Stimulated activated naive CD8-positive, alpha-beta T cell treated with anti-CD3 and anti-CD28 coated beads, Interleukin-15, amount 100 ng/mL, for 72 hours (primary cell): ENCODE data around the gene SEZ6.
A peak's percentile ranks its signal among the peaks of the same experiment; 100 is the strongest.

Experiments
- ATAC-seq: fragments of 150-1000 bp; cut with Tn5 transposase; 2 replicates; pipeline ENCODE4 v1.10.0; 2021; ENCODE audit warnings: mild to moderate bottlenecking, moderate library complexity
- DNase-seq, 2 donors: peaks; one replicate each; pipeline ENCODE4 v3.0.0; 2021 to 2022
- H3K27ac Mint-ChIP-seq, 2 donors: one replicate each; pipeline ENCODE4 v1.8.0; 2022; ENCODE audit warnings: mild to moderate bottlenecking in 2 of 2, mixed read lengths in 2 of 2, moderate library complexity in 2 of 2
- H3K27me3 Mint-ChIP-seq: one replicate; pipeline ENCODE4 v1.8.0; 2022; ENCODE audit warnings: mixed read lengths
- H3K4me1 Mint-ChIP-seq: one replicate; pipeline ENCODE4 v1.8.0; 2022; ENCODE audit warnings: mild to moderate bottlenecking, mixed read lengths
- H3K4me3 Mint-ChIP-seq, 2 donors: one replicate each; pipeline ENCODE4 v1.8.0; 2022; ENCODE audit warnings: mild to moderate bottlenecking in 2 of 2, mixed read lengths in 2 of 2, moderate library complexity in 1 of 2
- H3K9me3 Mint-ChIP-seq, 2 donors: one replicate each; pipeline ENCODE4 v1.8.0; 2022; ENCODE audit warnings: mixed read lengths in 2 of 2

The SEZ6 gene

GRCh38 chr17:28950017-28950751 is 55.6 kb downstream of the SEZ6 start:
- Mint-ChIP-seq H3K9me3 (no peaks in the 10 kb centered on the region), H3K27me3 (no peaks in the 10 kb centered on the region), H3K4me1 (peaks cover 34% of the 10 kb centered on the region), H3K4me3 (peak overlapping the region; percentile 99), H3K27ac (peak overlapping the region; percentile 93 to 96)
- ATAC-seq (peak; percentile 14), DNase-seq (peak; percentile 66 to 81)

GRCh38 chr17:28949185-28950016 is 56.4 kb downstream of the SEZ6 start:
- H3K4me3 Mint-ChIP-seq, result peak overlapping the region; percentile 99
- H3K27ac Mint-ChIP-seq, result peak overlapping the region; percentile 83 to 95

DNA sequence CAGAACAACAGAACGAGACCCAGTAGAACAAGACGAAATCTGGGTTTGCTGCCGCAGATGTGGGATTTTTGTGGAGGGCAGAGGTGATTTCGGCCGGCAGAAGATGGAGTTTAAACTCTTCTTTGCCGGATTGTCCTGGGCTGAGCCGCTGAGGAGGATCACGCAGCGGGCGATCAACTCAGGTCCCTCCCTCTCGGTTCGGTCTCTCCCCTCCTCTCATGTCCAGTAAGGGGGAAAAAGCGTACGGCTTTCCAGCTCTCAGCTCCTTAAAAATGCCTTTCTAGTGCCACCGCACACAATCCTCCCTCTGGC is 57.0 kb downstream of the SEZ6 start:
- H3K9me3 Mint-ChIP-seq, result no peaks in the 10 kb centered on the region
- H3K27me3 Mint-ChIP-seq, result no peaks in the 10 kb centered on the region
- DNase-seq, result no peak
- H3K27ac Mint-ChIP-seq, result peak overlapping the region; percentile 83 to 95
- H3K4me1 Mint-ChIP-seq, result peaks cover 48% of the 10 kb centered on the region
- H3K4me3 Mint-ChIP-seq, result peak overlapping the region; percentile 99
- ATAC-seq, result no peak

More at GRCh38 chr17:28949185-28950016, 56.4 kb downstream of the SEZ6 start:
- H3K9me3 Mint-ChIP-seq, result no peaks in the 10 kb centered on the region
- peak; percentile 11 for ATAC-seq
- H3K27me3 Mint-ChIP-seq, result no peaks in the 10 kb centered on the region
- H3K4me1 Mint-ChIP-seq, result peaks cover 42% of the 10 kb centered on the region
- DNase-seq, result peak; percentile 63 to 69

DNA sequence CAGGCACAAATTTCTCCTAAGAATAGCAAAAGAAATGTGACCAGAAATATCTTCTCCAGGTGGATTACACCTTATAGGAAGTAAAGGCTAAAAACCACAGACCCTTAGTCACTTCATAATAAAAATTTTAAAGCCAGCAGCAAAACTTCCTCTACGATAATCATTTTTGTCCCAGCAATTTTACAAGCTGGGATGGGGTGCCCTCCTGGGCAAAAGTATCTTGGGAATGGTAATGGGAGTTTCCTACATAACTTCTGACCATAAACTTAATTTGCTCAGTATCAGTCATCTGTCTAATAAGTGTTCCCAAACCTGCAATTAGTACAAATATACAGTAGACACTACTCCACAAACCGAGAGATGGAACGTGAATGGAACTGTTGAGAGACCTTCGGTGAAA is 57.5 kb downstream of the SEZ6 start:
- Mint-ChIP-seq H3K4me3 (peak overlapping the region; percentile 99), H3K27me3 (no peaks in the 10 kb centered on the region), H3K9me3 (no peaks in the 10 kb centered on the region), H3K27ac (peak overlapping the region; percentile 83 to 95), H3K4me1 (peaks cover 52% of the 10 kb centered on the region)
- ATAC-seq (no peak), DNase-seq (no peak)

- H3K4me1 Mint-ChIP-seq, result peaks cover 59% of the 10 kb centered on the region
- peak overlapping the region; percentile 99 for H3K4me3 Mint-ChIP-seq
- no peak overlapping the region for H3K27ac Mint-ChIP-seq
These were observed 58.2 kb downstream of the SEZ6 start for GRCh38 chr17:28947639-28948038.

DNA sequence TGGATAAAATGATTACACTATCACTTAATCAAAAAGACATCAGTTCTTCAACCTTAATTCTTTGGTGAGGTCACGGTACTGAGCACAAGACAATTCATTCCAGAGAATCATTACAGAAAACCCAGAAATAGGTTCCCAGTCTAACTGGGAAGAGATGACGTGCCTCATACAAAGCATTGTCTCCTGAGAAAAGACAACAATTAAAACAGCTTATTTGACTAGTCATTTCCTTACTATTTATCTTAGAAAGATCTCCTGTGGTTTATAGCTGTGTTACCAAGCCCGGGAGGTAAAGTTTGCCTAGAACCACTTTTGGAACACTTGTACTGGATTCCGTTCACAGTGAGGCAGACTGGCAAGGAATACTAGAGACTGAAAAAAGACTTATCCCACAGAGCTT is 59.6 kb downstream of the SEZ6 start:
- Mint-ChIP-seq H3K27me3 (no peaks in the 10 kb centered on the region), H3K4me3 (peak overlapping the region in 1 of 2 donors; percentile 17), H3K9me3 (no peaks in the 10 kb centered on the region), H3K27ac (peak overlapping the region in 1 of 2 donors; percentile 20), H3K4me1 (peaks cover 69% of the 10 kb centered on the region)
- DNase-seq (no peak), ATAC-seq (no peak)

More at GRCh38 chr17:28947639-28948038, 58.2 kb downstream of the SEZ6 start:
- ATAC-seq (no peak), DNase-seq (no peak)
- Mint-ChIP-seq H3K27me3 (no peaks in the 10 kb centered on the region), H3K9me3 (no peaks in the 10 kb centered on the region)

- ATAC-seq (no peak), DNase-seq (no peak)
- Mint-ChIP-seq H3K9me3 (no peaks in the 10 kb centered on the region), H3K4me3 (peak overlapping the region; percentile 30 to 39), H3K4me1 (peaks cover 81% of the 10 kb centered on the region), H3K27ac (no peak overlapping the region), H3K27me3 (no peaks in the 10 kb centered on the region)
These were observed 60.7 kb downstream of the SEZ6 start for GRCh38 chr17:28944862-28945741.

- ATAC-seq (no peak), DNase-seq (no peak)
- Mint-ChIP-seq H3K4me1 (peaks cover 87% of the 10 kb centered on the region), H3K9me3 (no peaks in the 10 kb centered on the region), H3K27me3 (no peaks in the 10 kb centered on the region), H3K4me3 (no peak overlapping the region), H3K27ac (no peak overlapping the region)
These were observed 61.5 kb downstream of the SEZ6 start for GRCh38 chr17:28944343-28944742.

DNA sequence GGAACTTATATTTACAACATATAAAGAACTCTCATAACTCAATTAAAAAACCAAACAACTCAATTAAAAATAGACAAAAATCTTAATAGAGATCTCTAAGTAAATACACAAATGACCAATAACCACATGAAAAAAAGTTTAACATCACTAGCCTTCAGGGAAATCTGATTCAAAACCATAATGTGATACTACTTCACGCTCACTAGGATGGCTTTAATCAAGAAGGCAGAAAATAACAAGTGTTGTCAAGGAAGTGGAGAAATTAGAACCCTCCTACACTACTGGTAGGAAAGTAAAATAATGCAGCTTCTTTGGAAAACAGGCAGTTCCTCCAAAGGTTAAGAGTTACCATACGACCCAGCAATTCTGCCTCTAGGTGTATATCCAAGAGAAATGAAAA is 62.9 kb downstream of the SEZ6 start:
- H3K4me3 Mint-ChIP-seq, result no peak overlapping the region
- H3K27ac Mint-ChIP-seq, result no peak overlapping the region
- peaks cover 89% of the 10 kb centered on the region for H3K4me1 Mint-ChIP-seq
- ATAC-seq, result no peak
- H3K9me3 Mint-ChIP-seq, result no peaks in the 10 kb centered on the region
- DNase-seq, result no peak
- no peaks in the 10 kb centered on the region for H3K27me3 Mint-ChIP-seq

GRCh38 chr17:28941251-28941650 is 64.6 kb downstream of the SEZ6 start:
- Mint-ChIP-seq H3K9me3 (no peaks in the 10 kb centered on the region), H3K4me1 (peaks cover 86% of the 10 kb centered on the region), H3K4me3 (no peak overlapping the region), H3K27me3 (no peaks in the 10 kb centered on the region), H3K27ac (no peak overlapping the region)
- ATAC-seq (no peak), DNase-seq (no peak)

GRCh38 chr17:28940675-28941074 is 65.2 kb downstream of the SEZ6 start:
- Mint-ChIP-seq H3K4me3 (peak overlapping the region in 1 of 2 donors; percentile 7), H3K4me1 (peaks cover 86% of the 10 kb centered on the region), H3K9me3 (no peaks in the 10 kb centered on the region), H3K27ac (no peak overlapping the region), H3K27me3 (no peaks in the 10 kb centered on the region)
- ATAC-seq (no peak), DNase-seq (no peak)

- ATAC-seq (no peak), DNase-seq (no peak)
- Mint-ChIP-seq H3K27me3 (no peaks in the 10 kb centered on the region), H3K27ac (no peak overlapping the region), H3K4me1 (peaks cover 83% of the 10 kb centered on the region), H3K4me3 (no peak overlapping the region), H3K9me3 (no peaks in the 10 kb centered on the region)
These were observed 65.7 kb downstream of the SEZ6 start for GRCh38 chr17:28940142-28940541.

DNA sequence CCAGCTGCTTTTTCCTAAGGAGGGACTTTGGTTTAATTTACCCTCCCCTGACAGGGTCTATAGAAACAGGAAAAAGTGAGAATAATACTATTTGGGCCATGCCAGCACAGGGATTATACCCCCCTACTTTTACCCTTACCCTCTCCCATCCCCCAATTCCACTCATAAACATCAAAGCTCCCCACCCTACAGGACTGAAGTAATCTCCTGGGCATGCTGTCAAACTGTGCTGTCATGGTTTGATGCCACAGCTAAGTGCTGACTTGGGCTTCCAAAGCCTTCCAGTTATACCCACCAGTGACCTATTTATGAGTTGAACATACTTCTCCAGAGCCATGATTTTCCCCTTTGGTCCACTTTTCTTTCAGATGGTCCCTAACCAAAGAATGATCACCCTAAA is 67.3 kb downstream of the SEZ6 start:
- ATAC-seq, result no peak
- Mint-ChIP-seq H3K27ac (no peak overlapping the region), H3K4me3 (no peak overlapping the region), H3K9me3 (no peaks in the 10 kb centered on the region), H3K27me3 (no peaks in the 10 kb centered on the region), H3K4me1 (peaks cover 75% of the 10 kb centered on the region)
- DNase-seq, result no peak

- Mint-ChIP-seq H3K4me3 (peak overlapping the region in 1 of 2 donors; percentile 67), H3K27me3 (no peaks in the 10 kb centered on the region), H3K9me3 (no peaks in the 10 kb centered on the region), H3K27ac (no peak overlapping the region), H3K4me1 (peaks cover 68% of the 10 kb centered on the region)
- DNase-seq (no peak), ATAC-seq (no peak)
These were observed 68.6 kb downstream of the SEZ6 start for GRCh38 chr17:28937044-28937729.
